D721Med (cell line): ENCODE data around the gene ZNF627.

Source experiments
- DNase-seq: peaks from one replicate; pipeline ENCODE4 v3.0.0; 2011; ENCODE audit warnings: low spot score; ENCODE audit not compliant: insufficient read length
- FAIRE-seq: peaks from 2 replicates; lab custom pipeline; 2011; peaks lifted over from hg19 to GRCh38; lab: Jason Lieb, UNC
- TF ChIP-seq, protein P1 (sequence below): IDR thresholded peaks from 2 replicates; pipeline ENCODE4 v1.5.1; 2012; ENCODE audit warnings: mild to moderate bottlenecking, control low read depth; ENCODE audit not compliant: insufficient read depth; ENCODE audit errors: missing control alignments

ZNF627 gene

GRCh38 chr19:11597202-11598102 is at the start of gene ZNF627:
ZNF627 (plus strand) TSS chr19:11597483; CDS start chr19:11597628, 145 bp downstream.
- DNase-seq (peak; percentile 95), FAIRE-seq (no peak)
- TF ChIP-seq, protein P1, sequence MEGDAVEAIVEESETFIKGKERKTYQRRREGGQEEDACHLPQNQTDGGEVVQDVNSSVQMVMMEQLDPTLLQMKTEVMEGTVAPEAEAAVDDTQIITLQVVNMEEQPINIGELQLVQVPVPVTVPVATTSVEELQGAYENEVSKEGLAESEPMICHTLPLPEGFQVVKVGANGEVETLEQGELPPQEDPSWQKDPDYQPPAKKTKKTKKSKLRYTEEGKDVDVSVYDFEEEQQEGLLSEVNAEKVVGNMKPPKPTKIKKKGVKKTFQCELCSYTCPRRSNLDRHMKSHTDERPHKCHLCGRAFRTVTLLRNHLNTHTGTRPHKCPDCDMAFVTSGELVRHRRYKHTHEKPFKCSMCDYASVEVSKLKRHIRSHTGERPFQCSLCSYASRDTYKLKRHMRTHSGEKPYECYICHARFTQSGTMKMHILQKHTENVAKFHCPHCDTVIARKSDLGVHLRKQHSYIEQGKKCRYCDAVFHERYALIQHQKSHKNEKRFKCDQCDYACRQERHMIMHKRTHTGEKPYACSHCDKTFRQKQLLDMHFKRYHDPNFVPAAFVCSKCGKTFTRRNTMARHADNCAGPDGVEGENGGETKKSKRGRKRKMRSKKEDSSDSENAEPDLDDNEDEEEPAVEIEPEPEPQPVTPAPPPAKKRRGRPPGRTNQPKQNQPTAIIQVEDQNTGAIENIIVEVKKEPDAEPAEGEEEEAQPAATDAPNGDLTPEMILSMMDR: no peak

DNA sequence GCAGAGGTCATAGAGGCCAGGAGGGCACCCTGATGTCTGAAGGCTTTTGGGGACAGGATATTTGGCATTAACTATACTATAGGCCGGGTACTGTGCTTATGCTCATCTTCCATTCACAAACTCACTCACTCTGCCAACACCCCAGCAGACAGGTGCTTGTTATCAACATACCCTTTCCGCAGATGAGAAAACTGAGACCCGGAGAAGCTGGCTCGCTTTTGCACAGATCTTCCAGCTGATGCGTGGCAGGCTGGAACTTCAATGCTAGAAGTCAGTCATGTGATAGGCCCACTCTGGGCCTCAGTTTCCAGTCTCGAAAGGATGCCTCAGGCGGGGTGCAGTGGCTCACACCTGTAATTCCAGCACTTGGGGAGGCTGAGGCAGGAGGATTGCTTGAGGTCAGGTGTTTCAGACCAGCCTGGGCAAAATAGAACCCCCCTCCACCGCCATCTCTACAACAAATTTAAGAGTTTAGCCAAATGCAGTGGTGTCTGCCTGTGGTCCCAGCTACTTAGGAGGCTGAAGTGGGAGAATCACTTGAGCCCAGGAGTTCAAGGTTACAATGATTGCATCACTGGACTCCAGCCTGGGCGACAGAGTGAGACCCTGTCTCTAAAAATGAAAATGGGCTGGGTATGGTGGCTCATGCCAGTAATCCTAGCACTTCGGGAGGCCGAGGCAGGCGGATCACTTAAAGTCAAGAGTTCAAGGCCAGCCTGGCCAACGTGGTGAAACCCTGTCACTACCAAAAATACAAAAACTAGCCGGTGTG is 49.2 kb upstream of the ZNF627 start:
- TF ChIP-seq, protein P1: no peak
- DNase-seq: no peak
- FAIRE-seq: no peak

GRCh38 chr19:11549386-11549953 is 47.8 kb upstream of the ZNF627 start:
- no peak for DNase-seq
- no peak for FAIRE-seq
- TF ChIP-seq, protein P1: no peak

DNA sequence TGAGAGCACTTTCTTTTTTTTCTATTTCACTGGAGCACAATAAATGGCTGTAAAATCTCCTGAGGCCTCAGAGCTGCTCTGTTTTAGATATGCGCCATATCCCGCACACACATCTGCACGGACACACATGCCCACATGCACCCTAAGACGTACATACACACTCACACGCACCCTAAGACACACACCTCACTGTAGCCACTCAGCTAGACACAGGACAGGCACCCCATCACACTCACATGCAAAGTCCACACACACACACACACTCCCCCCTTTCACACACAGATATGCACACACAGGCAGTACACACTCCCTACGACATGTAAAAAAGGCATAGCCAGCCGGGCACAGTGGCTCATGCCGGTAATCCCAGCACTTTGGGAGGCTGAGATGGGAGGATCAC is 47.0 kb upstream of the ZNF627 start:
- no peak for FAIRE-seq

GRCh38 chr19:11551603-11552235 is 45.6 kb upstream of the ZNF627 start:
- FAIRE-seq (no peak), DNase-seq (no peak)

More for the DNA sequence above, 47.0 kb upstream of the ZNF627 start:
- no peak for DNase-seq
- TF ChIP-seq, protein P1: no peak

DNA sequence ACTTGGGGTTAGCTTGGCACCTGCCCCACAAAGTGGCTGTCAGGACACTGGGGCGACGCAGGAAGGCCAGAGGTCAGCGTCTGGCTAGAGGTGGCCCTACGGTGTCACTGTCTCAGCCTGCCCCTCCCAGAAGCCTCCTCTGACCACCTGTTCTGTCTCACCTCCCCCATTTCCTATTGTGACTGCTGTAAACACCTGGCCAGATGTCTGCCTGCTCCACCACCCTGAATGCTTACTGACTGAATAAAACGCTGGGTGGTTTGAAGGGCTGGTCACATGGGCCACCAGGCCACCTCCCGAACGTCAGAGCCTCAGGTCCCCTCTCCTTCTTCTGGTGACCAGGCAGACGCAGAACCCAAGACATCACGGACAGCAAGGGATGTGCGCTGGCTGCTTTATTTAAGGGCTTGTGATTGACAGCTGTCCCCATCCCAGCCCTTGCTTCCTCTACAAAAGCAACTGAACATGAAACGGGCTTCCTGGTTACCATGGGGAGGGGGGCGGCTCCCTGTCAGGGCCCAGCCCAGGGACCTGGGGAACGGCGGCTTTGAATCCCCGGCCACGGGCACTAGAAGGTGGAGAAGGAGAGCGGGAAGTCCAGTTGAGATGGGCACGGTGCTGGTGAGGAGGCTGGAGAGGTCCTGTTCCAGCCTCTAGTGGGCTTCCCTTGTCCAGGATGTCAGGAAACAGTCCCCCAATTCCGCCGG is 44.5 kb upstream of the ZNF627 start:
- DNase-seq (no peak), FAIRE-seq (no peak)
- TF ChIP-seq, protein P1: no peak

More at GRCh38 chr19:11551603-11552235, 45.6 kb upstream of the ZNF627 start:
- TF ChIP-seq, protein P1: peak; percentile 21
